VCaP (cell line): ENCODE results near the gene KCNG4.

ENCODE experiments used
- H3K27ac ChIP-seq: fragments of 450-650 bp; 2 replicates; pipeline ENCODE4 v1.5.1; 2017
- TF ChIP-seq, protein P1 (sequence below): fragments of 450-650 bp; conservative IDR thresholded peaks from 2 replicates; pipeline ENCODE4 v1.5.1; 2017; ENCODE audit warnings: mild to moderate bottlenecking, moderate library complexity

Gene KCNG4

DNA sequence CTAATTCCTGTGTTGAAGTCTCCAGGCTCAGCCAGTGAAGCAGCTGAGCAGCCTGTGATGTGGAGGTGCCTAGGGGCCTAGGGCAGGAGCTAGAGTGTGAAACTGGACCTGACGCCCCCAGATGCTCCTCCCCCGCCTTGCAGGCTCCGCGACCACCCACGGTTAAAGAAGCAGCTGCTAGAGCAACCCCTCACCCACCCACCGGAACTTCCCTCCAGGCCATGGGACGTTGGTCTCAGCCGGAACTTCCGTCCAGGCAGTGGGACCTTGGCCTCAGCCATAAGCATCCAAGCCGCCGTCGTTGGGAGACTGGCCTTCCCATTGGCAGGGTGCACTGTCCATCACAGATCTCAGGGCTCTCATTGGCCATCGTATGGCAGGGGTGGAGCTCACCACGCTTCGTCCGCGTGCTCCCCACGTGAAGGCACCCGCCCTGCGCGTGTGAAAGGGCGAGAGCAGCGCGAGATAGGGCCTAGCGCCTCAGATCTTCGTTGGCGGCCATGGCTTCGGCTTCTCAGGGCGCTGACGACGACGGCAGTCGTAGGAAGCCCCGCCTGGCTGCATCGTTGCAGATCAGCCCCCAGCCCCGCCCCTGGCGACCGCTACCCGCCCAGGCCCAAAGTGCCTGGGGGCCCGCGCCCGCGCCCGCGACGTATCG is 49.0 kb downstream of the KCNG4 start, which contains the start of gene ADAD2:
TSS of gene ADAD2 (plus strand) at position 427 of the 658 bp plus-strand sequence. CDS start at position 501, 74 bp downstream.
- TF ChIP-seq, protein P1, sequence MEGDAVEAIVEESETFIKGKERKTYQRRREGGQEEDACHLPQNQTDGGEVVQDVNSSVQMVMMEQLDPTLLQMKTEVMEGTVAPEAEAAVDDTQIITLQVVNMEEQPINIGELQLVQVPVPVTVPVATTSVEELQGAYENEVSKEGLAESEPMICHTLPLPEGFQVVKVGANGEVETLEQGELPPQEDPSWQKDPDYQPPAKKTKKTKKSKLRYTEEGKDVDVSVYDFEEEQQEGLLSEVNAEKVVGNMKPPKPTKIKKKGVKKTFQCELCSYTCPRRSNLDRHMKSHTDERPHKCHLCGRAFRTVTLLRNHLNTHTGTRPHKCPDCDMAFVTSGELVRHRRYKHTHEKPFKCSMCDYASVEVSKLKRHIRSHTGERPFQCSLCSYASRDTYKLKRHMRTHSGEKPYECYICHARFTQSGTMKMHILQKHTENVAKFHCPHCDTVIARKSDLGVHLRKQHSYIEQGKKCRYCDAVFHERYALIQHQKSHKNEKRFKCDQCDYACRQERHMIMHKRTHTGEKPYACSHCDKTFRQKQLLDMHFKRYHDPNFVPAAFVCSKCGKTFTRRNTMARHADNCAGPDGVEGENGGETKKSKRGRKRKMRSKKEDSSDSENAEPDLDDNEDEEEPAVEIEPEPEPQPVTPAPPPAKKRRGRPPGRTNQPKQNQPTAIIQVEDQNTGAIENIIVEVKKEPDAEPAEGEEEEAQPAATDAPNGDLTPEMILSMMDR: no peak
- no peak within 1 kb of the TSS for H3K27ac ChIP-seq

DNA sequence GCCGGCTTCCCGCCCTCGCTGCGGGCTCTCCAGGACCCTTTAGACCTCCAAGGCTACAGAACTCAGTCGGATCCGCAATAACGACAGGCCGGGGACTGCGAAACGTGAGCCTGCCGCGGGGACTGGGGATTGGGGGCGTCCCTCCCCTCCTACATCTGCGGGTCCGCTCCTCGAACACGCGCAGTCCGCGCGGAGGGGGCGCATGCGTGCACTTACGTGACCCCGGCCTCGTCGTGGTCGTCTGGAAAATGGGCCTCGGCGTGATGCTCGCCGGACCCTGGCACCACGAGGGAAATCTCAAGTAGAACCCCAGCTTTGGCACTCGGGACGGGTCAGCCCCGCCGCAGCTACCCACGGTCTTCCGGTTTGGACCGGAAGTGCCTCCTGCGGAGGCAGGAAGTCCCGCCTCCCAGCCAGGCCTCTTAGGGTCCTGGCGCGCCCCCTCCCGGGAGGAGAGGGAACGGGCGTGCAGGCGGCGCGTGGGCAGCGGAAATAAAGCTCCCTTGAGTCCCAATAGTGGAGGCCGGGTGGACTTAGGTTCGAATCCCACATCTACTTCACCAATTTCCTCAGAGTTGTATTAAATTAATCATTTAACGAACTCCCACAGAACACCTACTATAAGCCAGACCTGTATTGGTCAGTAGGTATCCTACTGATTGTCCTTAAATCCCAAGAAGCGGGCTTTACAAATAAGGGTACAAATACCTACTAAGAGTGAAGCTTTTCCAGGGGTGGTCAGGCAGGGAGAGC is 53.0 kb downstream of the KCNG4 start, which contains the start of gene TAF1C:
TSS of gene TAF1C (minus strand) at position 373 of the 753 bp plus-strand sequence. CDS start 2,069 bp downstream, outside the sequence.
- TF ChIP-seq, protein P1: peak; percentile 91
- peak within 1 kb of the TSS; percentile 70; the same call in 1 of the 2 replicates for H3K27ac ChIP-seq

DNA sequence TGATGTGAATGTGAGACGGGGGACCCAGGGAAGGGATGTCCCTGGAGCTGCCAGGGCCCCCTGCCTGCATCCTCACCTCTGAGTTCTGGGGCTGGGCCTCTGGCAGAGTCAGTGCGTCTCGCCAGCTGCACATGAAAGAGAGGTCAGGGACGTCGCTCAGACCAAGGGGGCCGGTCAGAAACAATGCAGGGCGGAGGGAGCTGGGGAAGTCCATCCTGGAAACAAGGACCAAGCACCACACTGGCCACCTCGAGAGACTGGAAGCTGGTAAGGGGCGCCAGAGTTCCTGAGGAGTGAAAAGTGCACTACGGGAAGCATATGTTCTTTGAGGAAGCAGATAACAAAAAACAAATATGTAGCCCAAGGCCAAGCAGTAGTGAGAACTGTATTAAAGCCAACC is 55.0 kb downstream of the KCNG4 start:
- TF ChIP-seq, protein P1: no peak
- H3K27ac ChIP-seq: no peak overlapping the region

DNA sequence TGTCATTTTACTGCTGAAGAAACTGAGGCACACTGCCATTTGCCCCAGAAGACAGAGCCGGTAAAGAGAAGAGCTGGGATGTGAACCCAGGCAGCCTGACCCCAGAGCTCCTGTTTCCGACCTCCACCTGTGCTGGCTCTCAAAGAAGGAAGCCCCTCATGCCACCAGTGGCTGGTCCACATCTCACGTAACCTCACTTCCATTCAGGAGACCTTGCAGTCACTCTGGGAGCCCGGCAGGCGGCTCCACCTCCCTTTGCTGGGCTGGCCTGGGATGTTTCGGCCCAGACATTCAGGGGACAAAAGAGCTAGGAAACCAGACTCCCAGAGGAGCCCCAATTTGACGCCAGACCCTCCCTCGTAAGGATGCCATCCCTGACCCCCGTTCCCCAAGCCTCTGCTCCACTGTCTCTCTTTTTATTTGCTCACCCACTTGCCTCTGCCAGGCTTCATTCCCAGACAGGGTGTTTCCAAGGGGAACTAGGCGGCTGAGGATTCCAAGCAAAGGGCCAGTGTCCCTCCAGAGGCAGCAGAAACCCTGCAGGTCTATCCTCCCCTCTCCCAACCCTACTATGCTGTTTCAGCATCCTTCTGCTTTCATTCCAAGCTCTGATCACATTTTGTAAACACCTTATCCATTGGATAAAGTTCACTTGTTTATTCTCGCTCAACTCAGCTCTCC is 55.8 kb downstream of the KCNG4 start:
- no peak overlapping the region for H3K27ac ChIP-seq

DNA sequence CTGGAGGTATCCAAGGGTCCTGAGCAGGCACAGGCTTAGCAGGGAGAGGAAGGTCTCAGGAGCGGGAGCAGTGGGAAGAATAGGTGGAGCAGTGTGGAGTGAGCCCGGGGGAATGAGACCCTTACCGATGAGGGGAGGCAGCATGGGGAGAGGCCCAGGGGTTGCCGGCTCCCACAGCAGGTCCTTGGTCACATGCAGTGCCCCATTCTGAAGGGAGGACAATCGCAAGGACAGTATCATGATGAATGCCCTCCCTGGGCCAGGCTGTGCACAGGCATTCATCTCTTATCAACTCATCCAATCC is 56.3 kb downstream of the KCNG4 start:
- H3K27ac ChIP-seq: no peak overlapping the region
- TF ChIP-seq, protein P1: no peak

More for the DNA sequence above, 55.8 kb downstream of the KCNG4 start:
- TF ChIP-seq, protein P1: no peak

DNA sequence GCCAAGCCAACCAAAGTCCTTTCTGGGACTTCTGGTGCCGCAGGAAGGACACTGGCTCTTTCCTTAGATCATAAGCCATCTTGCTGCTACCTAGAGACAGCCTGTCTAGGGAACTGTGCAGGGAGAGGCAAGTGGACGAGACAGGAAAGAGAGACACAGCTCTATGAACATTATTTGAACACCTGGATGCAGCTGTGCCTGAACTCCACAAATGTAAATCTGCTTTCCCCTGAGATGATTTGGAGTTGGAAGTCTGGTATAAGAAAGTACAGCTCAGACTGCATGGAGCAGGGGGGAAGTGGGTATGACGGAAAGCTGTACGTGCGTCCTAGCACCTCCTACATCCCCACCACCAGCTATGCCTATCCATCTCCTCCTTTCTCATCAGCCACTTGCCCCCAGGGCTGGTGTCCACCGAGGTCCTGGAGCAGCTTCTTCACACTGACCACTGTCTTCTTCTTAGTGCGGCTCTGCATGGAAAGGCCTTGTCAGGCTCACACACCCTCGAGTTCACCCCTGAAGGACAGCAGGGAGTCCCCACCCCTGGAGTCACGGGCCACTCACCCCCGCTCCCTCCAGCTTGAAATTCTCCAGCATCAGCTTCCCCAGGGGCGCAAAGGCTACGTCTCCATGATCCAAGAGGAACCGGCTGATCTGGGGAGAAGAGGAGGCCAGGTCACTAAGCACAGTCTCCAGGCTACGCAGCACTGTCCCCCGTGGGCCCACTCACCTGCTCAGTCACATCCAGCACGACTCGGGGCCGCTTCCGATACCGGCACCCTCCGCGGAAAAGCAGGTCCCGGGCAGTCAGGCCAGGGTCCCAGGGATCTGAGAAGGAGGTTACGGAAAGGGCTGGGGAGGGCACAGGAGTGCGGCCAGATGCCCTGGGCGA is 56.9 kb downstream of the KCNG4 start:
- H3K27ac ChIP-seq: no peak overlapping the region
- TF ChIP-seq, protein P1: no peak
